Cardiac muscle cell (in vitro differentiated cells and primary cell): ENCODE measurements around the gene STK11IP. TPM values are rescaled to one million over a fixed set of nuclear protein-coding genes. Genes with fewer than 3 reads are reported as not detected.

ENCODE experiments used
- DNase-seq, 2 donors: peaks; one replicate each; pipeline versions ENCODE4 v3.0.0 to v3.0.0-alpha.2; 2010 to 2017; ENCODE audit warnings: low read depth in 1 of 2, low spot score in 1 of 2
- H3K27ac ChIP-seq: fragments of 200-600 bp; sonication (generic); 2 replicates; pipeline ENCODE4 v1.5.1; 2016
- H3K27me3 ChIP-seq: fragments of 200-600 bp; sonication (generic); 2 replicates; pipeline ENCODE4 v1.6.0; 2016; ENCODE audit warnings: control low read depth
- H3K36me3 ChIP-seq: fragments of 200-600 bp; sonication (generic); 2 replicates; pipeline ENCODE4 v1.5.1; 2016; ENCODE audit warnings: control low read depth
- H3K4me1 ChIP-seq: fragments of 200-600 bp; sonication (generic); 2 replicates; pipeline ENCODE4 v1.8.1; 2017; ENCODE audit warnings: low read depth, mild to moderate bottlenecking, mixed run types
- H3K4me3 ChIP-seq: fragments of 200-600 bp; sonication (generic); 2 replicates; pipeline ENCODE4 v1.5.1; 2016; ENCODE audit warnings: mild to moderate bottlenecking
- H3K9me3 ChIP-seq: fragments of 200-600 bp; sonication (generic); 2 replicates; pipeline ENCODE4 v1.5.1; 2017; ENCODE audit warnings: low read depth, mild to moderate bottlenecking, control low read depth
- polyA plus RNA-seq: library from polyadenylated mRNA; unstranded; fragments of >200 nt; fragmentation: Nextera tagmentation; extraction: Ambion mirVana; gene quantifications from 2 replicates; pipeline ENCODE4 v1.2.1, GENCODE V29; 2016
- total RNA-seq: library from RNA; depleted of rRNA; stranded (reverse); fragments of >200 nt; gene quantifications from 2 replicates; pipeline ENCODE4 v1.2.3, GENCODE V29; 2016
- TF ChIP-seq, protein P1 (sequence below): IDR thresholded peaks from 2 replicates; pipeline ENCODE4 v1.5.1; 2012; ENCODE audit warnings: low read depth, mild to moderate bottlenecking, low read length

STK11IP gene
- total and polyA plus RNA-seq, 2 experiments from 2014 or later = 22.4 to 24.4 TPM

GRCh38 chr2:219566640-219567039 lies 31.0 kb upstream of the STK11IP start:
- H3K36me3 ChIP-seq = peaks cover 57% of the 10 kb centered on the region
- peaks cover 18% of the 10 kb centered on the region for H3K4me1 ChIP-seq

GRCh38 chr2:219567131-219567530 lies 30.5 kb upstream of the STK11IP start:
- no peak overlapping the region for H3K4me3 ChIP-seq
- no peaks in the 10 kb centered on the region for H3K27me3 ChIP-seq
- TF ChIP-seq, protein P1, sequence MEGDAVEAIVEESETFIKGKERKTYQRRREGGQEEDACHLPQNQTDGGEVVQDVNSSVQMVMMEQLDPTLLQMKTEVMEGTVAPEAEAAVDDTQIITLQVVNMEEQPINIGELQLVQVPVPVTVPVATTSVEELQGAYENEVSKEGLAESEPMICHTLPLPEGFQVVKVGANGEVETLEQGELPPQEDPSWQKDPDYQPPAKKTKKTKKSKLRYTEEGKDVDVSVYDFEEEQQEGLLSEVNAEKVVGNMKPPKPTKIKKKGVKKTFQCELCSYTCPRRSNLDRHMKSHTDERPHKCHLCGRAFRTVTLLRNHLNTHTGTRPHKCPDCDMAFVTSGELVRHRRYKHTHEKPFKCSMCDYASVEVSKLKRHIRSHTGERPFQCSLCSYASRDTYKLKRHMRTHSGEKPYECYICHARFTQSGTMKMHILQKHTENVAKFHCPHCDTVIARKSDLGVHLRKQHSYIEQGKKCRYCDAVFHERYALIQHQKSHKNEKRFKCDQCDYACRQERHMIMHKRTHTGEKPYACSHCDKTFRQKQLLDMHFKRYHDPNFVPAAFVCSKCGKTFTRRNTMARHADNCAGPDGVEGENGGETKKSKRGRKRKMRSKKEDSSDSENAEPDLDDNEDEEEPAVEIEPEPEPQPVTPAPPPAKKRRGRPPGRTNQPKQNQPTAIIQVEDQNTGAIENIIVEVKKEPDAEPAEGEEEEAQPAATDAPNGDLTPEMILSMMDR = no peak
- DNase-seq = no peak
- peaks cover 56% of the 10 kb centered on the region for H3K36me3 ChIP-seq
- peaks cover 16% of the 10 kb centered on the region for H3K4me1 ChIP-seq
- H3K9me3 ChIP-seq = no peaks in the 10 kb centered on the region
- no peak overlapping the region for H3K27ac ChIP-seq

More at GRCh38 chr2:219566640-219567039, 31.0 kb upstream of the STK11IP start:
- no peak overlapping the region for H3K27ac ChIP-seq
- H3K9me3 ChIP-seq = no peaks in the 10 kb centered on the region
- H3K4me3 ChIP-seq = no peak overlapping the region
- DNase-seq = no peak
- TF ChIP-seq, protein P1 = no peak
- H3K27me3 ChIP-seq = no peaks in the 10 kb centered on the region

DNA sequence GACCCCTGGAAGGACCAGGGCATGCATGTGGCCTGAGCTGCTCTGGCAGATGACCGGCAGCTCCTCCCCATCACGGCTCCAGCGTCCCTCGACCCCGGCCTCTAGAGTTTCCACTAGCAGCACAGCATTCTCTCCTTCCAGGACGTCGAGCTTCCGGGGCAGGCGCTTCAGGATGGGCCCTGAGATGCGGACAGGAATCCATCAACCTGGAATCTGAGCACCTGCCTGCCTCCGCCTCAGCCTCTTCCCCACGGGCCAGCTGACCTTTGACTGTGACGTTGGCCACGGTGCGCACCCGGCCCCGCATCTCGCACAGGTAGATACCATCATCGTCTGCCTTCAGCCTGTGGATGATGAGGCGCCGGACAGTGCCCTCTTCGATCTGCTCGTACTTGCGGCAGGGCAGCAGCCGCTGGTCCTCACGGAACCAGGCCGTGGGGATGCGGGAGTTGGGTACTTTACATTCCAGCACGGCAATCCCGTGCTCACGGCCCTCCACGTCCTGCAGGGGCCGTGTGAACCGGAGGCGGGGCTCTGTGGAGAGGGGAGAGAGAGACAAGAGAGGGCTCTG lies 29.8 kb upstream of the STK11IP start:
- DNase-seq = no peak
- no peaks in the 10 kb centered on the region for H3K9me3 ChIP-seq
- no peaks in the 10 kb centered on the region for H3K27me3 ChIP-seq
- TF ChIP-seq, protein P1 = no peak
- no peak overlapping the region for H3K4me3 ChIP-seq
- H3K27ac ChIP-seq = no peak overlapping the region
- peaks cover 22% of the 10 kb centered on the region for H3K4me1 ChIP-seq
- H3K36me3 ChIP-seq = peaks cover 52% of the 10 kb centered on the region

- DNase-seq = no peak
Observed at GRCh38 chr2:219569041-219569440, 28.6 kb upstream of the STK11IP start.

GRCh38 chr2:219569635-219570034 lies 28.0 kb upstream of the STK11IP start:
- Histone ChIP-seq H3K27ac (peak overlapping the region; percentile 98), H3K4me3 (peak overlapping the region; percentile 98), H3K4me1 (peaks cover 29% of the 10 kb centered on the region), H3K27me3 (no peaks in the 10 kb centered on the region), H3K9me3 (no peaks in the 10 kb centered on the region), H3K36me3 (peaks cover 35% of the 10 kb centered on the region)
- DNase-seq = no peak
- TF ChIP-seq, protein P1 = no peak

More at GRCh38 chr2:219569041-219569440, 28.6 kb upstream of the STK11IP start:
- Histone ChIP-seq H3K36me3 (peaks cover 41% of the 10 kb centered on the region), H3K27me3 (no peaks in the 10 kb centered on the region), H3K4me3 (no peak overlapping the region), H3K4me1 (peaks cover 25% of the 10 kb centered on the region), H3K27ac (no peak overlapping the region), H3K9me3 (no peaks in the 10 kb centered on the region)
- TF ChIP-seq, protein P1 = no peak
